Mucosa of stomach (tissue), 1 donor: ENCODE results near the gene WEE1.

ENCODE experiments used
- H3K27me3 ChIP-seq: one replicate; pipeline ENCODE4 v1.7.0; 2013; ENCODE audit warnings: mild to moderate bottlenecking, low read length; ENCODE audit not compliant: control insufficient read depth, insufficient read depth
- H3K36me3 ChIP-seq: one replicate; pipeline ENCODE4 v1.7.0; 2013; ENCODE audit warnings: low read length; ENCODE audit not compliant: control insufficient read depth, insufficient read depth
- H3K4me1 ChIP-seq: one replicate; pipeline ENCODE4 v1.7.0; 2013; ENCODE audit warnings: mild to moderate bottlenecking, low read length; ENCODE audit not compliant: control insufficient read depth, insufficient read depth
- H3K4me3 ChIP-seq: one replicate; pipeline ENCODE4 v1.7.0; 2013; ENCODE audit warnings: low read length
- H3K9ac ChIP-seq: one replicate; pipeline ENCODE4 v1.7.0; 2013; ENCODE audit warnings: mild to moderate bottlenecking, low read length, moderate library complexity
- H3K9me3 ChIP-seq: one replicate; pipeline ENCODE4 v1.7.0; 2013; ENCODE audit warnings: mild to moderate bottlenecking, low read length, moderate library complexity; ENCODE audit not compliant: control insufficient read depth
- donor health status: Pancreatic carcinoma.

WEE1 gene

GRCh38 chr11:9573052-9573774, at the start of gene WEE1:
WEE1 (plus strand) TSS chr11:9573670; CDS start chr11:9573934, 264 bp downstream.
- Histone ChIP-seq H3K4me3 (peak within 1 kb of the TSS; percentile 71), H3K4me1 (peaks cover 48% of the 10 kb centered on the region), H3K9ac (peak within 1 kb of the TSS; percentile 97), H3K27me3 (no peaks in the 10 kb centered on the region), H3K36me3 (no peaks in the 10 kb centered on the region), H3K9me3 (no peaks in the 10 kb centered on the region)

- no peaks in the 10 kb centered on the region for H3K27me3 ChIP-seq
Measured at GRCh38 chr11:9524001-9524400, 49.5 kb upstream of the WEE1 start.

DNA sequence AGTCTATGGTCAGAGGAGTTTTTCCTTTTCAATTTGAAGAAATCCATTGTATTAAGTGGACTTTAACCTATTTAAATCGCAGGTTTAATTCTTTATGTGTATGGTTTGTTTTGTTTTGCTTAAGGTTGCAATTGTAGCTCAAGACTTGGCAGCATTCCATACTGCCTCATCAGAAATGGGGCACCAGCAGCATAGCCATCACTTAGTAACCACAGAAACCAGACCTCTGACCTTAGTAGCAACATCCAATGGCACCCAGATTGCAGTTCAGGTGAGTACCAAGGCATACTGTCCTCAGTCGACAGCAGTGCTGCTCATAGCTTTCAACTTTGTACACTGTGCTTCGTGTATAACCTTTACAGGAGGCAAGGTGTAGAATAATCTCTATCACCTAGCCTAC, 48.4 kb upstream of the WEE1 start:
- H3K4me3 ChIP-seq = no peak overlapping the region
- H3K9me3 ChIP-seq = no peaks in the 10 kb centered on the region
- H3K27me3 ChIP-seq = no peaks in the 10 kb centered on the region
- no peak overlapping the region for H3K9ac ChIP-seq
- H3K4me1 ChIP-seq = peaks cover 17% of the 10 kb centered on the region
- no peaks in the 10 kb centered on the region for H3K36me3 ChIP-seq

More at GRCh38 chr11:9524001-9524400, 49.5 kb upstream of the WEE1 start:
- Histone ChIP-seq H3K9me3 (no peaks in the 10 kb centered on the region), H3K4me1 (peaks cover 6% of the 10 kb centered on the region), H3K4me3 (no peak overlapping the region), H3K9ac (no peak overlapping the region), H3K36me3 (no peaks in the 10 kb centered on the region)

DNA sequence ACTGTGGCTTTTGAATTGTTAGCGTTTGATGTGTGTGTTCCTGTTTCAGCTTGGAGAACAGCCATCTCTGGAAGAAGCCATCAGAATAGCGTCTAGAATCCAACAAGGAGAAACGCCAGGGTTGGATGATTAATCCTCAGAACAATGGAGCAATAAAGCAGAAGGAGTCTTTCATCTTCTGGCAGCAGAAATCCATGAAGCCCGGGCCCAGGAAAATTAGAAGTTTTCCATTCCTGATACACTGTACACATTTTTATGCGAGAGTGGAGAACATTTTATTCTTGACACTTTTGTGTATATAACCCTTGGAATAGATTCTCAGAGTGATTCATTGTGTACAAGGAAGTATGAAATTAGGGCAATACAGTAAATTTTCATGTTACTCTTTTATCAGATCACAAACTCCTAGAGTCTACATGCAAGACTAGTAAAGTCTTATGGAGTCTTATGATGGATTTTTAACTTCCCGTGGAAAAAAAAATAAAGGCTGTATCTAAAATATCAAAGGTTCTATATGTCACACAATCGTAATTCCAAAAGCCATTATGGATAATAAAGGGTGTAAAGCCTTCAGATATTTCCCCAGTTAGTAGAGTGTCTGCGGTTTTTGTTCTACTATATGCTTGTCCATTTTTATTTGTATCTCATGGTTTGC, 45.9 kb upstream of the WEE1 start:
- Histone ChIP-seq H3K9ac (no peak overlapping the region), H3K4me1 (peaks cover 27% of the 10 kb centered on the region), H3K27me3 (no peaks in the 10 kb centered on the region), H3K36me3 (no peaks in the 10 kb centered on the region), H3K4me3 (no peak overlapping the region), H3K9me3 (no peaks in the 10 kb centered on the region)

DNA sequence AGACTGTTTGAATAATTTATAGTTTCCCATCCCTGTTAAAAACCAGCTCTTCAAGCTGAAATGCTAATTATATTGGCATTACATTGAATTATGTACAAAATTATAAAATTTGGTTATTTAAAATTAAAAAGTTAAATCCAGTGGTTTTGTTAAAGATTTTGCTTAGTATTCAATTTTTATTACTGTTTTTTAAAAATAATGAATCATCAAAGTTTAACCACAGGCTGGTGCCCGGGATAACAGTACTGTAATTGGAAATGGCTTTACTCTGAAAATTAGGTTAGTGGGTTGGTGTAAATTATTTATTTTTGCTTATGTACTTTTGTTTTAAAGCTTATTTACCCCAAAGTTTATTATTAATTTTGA, 45.4 kb upstream of the WEE1 start:
- Histone ChIP-seq H3K4me3 (no peak overlapping the region), H3K36me3 (no peaks in the 10 kb centered on the region), H3K4me1 (peaks cover 30% of the 10 kb centered on the region), H3K9me3 (no peaks in the 10 kb centered on the region), H3K27me3 (no peaks in the 10 kb centered on the region), H3K9ac (no peak overlapping the region)

DNA sequence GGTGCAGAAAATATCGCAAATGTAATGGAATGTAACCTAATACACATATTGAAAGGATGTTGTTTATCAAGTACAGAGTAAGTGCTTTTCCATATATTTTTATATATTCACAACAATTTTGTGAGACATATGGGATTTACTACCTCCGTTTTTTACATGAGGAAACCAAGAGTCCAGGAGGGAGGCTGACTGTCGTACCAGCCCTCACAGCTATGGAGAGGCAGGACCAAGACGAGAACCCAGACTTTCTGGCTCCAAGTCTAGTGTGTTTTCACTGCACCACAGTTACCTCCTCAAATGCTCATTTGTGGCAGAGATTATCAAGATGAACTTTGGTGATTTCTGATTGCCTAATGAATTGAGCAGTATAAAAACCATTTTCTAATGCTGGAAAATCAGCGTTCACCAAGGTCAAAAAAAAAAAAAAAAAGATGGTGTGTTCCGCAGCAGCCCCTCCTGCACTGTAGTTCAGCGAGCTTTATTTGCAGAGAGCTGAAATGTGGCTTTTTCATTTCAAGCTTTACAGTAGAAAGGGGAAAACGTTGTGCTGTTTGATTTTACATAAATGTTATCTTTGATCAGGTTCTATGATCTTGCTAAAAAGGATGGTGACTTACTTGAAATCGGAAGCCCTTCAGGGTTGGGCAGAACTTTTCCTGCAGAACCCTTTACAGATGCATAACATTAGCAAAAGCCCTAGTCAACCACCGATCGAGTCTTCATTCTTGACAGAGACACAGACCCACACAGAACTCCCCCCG, 44.7 kb upstream of the WEE1 start:
- no peak overlapping the region for H3K9ac ChIP-seq
- H3K27me3 ChIP-seq = no peaks in the 10 kb centered on the region
- H3K36me3 ChIP-seq = no peaks in the 10 kb centered on the region
- H3K4me1 ChIP-seq = peaks cover 36% of the 10 kb centered on the region
- H3K4me3 ChIP-seq = no peak overlapping the region
- no peaks in the 10 kb centered on the region for H3K9me3 ChIP-seq

GRCh38 chr11:9529334-9529650, 44.2 kb upstream of the WEE1 start:
- peaks cover 38% of the 10 kb centered on the region for H3K4me1 ChIP-seq

GRCh38 chr11:9530020-9530621, 43.3 kb upstream of the WEE1 start:
- Histone ChIP-seq H3K4me1 (peaks cover 38% of the 10 kb centered on the region), H3K4me3 (no peak overlapping the region), H3K27me3 (no peaks in the 10 kb centered on the region), H3K9ac (peak overlapping the region; percentile 56), H3K36me3 (no peaks in the 10 kb centered on the region), H3K9me3 (no peaks in the 10 kb centered on the region)

More at GRCh38 chr11:9529334-9529650, 44.2 kb upstream of the WEE1 start:
- Histone ChIP-seq H3K36me3 (no peaks in the 10 kb centered on the region), H3K9me3 (no peaks in the 10 kb centered on the region), H3K4me3 (no peak overlapping the region), H3K9ac (peak overlapping the region; percentile 56), H3K27me3 (no peaks in the 10 kb centered on the region)

- Histone ChIP-seq H3K27me3 (no peaks in the 10 kb centered on the region), H3K4me1 (peaks cover 38% of the 10 kb centered on the region), H3K4me3 (no peak overlapping the region), H3K36me3 (no peaks in the 10 kb centered on the region), H3K9ac (no peak overlapping the region), H3K9me3 (no peaks in the 10 kb centered on the region)
Measured at GRCh38 chr11:9530901-9531625, 42.4 kb upstream of the WEE1 start.

DNA sequence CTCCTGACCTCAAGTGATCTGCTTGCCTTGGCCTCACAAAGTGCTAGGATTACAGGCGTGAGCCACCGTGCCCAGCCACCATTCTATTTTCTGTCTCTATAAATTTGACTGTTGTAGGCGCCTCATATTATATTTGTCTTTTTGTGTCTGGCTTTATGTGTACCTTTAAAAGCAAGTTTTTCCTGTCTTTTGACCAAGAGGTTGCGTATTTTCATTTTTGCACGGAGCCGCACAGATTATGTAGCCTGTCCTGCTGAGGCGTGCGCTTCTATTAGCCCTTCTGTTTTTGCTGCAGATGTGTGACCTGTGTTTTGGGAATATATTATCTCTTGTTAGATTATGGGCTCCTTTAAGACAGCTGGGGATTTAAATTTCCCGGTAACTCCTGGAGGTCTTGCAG, 40.4 kb upstream of the WEE1 start:
- Histone ChIP-seq H3K36me3 (no peaks in the 10 kb centered on the region), H3K4me3 (no peak overlapping the region), H3K27me3 (no peaks in the 10 kb centered on the region), H3K9ac (no peak overlapping the region), H3K4me1 (peaks cover 38% of the 10 kb centered on the region), H3K9me3 (no peaks in the 10 kb centered on the region)

GRCh38 chr11:9533736-9534473, 39.6 kb upstream of the WEE1 start:
- H3K9ac ChIP-seq = no peak overlapping the region
- H3K9me3 ChIP-seq = no peaks in the 10 kb centered on the region
- peaks cover 32% of the 10 kb centered on the region for H3K4me1 ChIP-seq
- H3K36me3 ChIP-seq = no peaks in the 10 kb centered on the region
- no peak overlapping the region for H3K4me3 ChIP-seq
- H3K27me3 ChIP-seq = no peaks in the 10 kb centered on the region
